GM19324 (cell line): Measurements from ENCODE around the gene LYZL6.
"Not testable (repeated sequence)": the region's sequence is repeated elsewhere in the genome, so short reads cannot be mapped to it uniquely, and the experiment has no call there.

Experiments used
- ATAC-seq: cut with Tn5 transposase; IDR thresholded peaks from one replicate; pipeline ENCODE4 v1.9.1; 2021; ENCODE audit warnings: mild to moderate bottlenecking, moderate library complexity; ENCODE audit not compliant: unreplicated experiment, low FRiP score

Gene LYZL6

DNA sequence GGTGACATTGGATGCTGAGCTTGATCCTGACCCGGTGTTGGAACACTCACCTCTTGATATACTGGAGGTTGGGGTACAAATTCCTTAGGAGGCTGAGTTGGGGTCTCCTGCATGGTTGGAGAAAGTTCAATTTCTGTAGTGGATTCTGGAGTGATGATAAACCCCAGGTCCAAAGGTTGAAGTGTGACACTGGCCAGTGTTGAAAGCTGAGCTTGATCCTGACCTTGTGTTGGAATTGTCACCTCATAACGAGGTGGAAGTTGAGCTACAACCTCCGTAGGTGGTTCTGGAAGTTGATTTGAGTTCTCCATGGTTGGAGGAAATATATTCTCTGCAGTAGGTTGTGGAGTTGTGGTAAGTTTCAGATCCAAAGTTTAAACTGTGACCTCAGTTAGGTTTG lies 34.1 kb downstream of the LYZL6 start:
- no peak for ATAC-seq

DNA sequence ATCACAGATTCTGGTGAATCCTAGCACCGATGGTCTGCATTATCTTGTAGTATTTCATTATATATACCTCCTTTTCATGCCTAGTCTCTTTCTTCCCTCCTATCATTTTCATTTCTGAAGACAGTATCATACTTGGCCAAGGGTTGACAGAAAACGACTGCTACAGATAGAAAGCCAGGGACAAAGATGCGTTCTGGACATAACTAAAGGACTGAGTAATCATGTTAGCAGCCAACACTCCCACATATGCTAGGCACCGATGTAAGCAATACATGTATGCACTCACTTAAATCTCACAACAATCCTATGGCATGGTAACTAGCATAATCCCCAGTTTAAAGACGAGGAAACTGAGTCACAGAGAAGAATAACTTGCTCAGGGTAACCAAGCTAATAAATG lies 35.8 kb downstream of the LYZL6 start:
- no peak for ATAC-seq

DNA sequence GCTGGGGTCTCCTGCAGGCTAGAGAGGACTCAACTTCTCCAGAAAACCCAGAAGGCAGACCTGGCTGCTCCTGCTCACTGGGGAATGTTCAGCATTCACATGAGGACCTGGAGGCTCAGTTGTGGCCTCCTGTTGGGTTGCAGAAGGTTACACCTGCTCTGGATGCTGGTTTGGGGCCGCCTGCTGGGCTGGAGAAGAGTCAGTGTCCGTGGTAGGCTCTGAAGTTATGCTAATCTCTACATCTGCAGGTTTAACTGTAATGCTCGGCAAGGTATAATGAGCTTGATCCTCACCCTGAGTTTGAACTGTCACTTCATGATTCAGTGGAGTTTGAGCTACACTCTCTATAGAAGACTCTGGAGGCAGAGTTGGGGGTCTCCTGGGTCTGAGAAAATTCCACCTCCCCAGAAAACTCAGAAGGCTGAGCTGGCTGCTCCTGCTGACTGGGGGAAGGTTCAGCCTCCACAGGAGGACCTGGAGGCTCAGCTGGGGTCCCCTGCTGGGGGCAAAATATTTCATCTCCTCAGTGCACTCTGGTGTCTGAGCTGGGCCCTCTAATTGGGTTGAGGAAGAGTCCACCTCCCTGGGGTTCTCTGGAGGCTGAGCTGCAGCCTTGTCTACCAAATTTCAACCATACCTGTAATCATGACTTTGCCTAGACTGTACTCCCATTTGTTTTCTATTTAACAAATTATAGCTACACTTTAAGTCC lies 36.4 kb downstream of the LYZL6 start:
- ATAC-seq, result no peak

DNA sequence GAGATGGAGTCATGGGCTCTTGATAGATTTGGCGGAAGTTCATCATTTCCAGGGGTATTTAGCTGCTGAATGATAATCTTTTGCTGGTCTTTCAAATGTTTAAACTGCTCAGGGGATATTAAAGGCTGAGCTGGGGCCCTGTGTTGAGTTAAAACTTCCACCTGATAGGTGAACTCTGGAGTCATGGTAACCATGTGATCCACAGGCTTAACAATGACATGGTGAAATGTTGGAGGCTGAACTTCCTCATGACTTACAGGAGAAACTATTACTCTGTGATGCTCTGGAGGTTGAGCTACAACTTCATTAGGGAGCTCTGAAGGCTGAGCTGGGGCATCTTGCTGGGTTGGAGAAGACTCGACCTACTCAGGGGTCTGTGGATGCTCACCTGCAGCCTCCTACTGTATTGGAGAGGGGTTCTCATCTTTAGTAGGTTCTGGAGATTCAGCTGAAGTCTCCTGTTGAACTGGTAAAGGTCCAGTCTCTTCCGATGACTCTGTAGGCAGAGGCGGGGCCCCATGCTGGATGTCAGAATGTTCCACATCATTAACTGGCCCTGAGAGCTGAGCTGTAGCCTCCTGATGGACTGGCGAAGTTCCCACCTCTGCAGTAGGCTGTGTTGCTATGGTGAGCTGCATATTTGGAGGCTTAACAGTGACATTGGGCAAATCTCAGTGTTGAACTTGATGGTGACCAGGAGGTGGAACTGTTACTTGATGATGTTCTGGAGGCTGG lies 37.2 kb downstream of the LYZL6 start:
- ATAC-seq, result no peak

DNA sequence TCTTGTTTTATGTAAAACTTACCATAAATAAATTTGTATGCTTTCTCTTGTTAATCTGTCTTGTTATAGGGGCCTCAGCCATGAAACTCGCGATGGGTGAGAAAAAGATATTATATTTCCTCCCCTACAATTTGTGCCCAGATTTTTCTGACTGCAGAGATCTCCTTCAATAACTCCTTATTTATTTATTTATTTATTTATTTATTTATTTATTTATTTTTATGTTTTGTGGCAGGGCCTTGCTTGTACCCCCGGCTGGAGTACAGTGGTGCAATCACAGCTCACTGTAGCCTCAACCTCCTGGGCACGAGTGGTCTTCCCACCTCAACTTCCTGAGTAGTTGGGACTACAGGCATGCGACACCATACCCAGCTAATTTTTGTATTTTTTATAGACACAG lies 40.1 kb downstream of the LYZL6 start:
- ATAC-seq, result no peak

DNA sequence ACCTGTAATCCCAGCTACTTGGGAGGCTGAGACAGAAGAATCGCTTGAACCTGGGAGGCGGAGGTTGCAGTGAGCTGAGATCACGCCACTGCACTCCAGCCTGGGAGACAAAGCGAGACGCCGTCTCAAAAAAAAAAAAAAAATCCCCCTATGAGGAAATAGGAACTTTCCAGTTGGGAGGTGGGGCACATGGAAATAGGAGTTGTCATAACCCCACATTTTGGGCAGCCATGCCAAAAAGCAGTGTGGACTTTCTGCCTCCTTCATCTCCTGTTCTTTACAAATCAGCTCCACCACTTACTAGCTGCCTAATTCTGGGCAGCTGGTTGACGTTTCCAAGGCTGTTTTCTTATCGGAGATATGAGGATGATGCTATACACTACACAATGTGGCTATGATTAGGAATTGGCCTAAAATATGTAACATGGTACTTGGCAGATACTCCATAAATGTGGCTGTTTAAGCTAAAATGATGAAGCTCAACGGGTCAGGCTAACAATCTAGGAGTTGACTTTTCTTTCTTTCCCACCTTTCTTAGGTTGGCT lies 41.8 kb downstream of the LYZL6 start:
- no peak for ATAC-seq

DNA sequence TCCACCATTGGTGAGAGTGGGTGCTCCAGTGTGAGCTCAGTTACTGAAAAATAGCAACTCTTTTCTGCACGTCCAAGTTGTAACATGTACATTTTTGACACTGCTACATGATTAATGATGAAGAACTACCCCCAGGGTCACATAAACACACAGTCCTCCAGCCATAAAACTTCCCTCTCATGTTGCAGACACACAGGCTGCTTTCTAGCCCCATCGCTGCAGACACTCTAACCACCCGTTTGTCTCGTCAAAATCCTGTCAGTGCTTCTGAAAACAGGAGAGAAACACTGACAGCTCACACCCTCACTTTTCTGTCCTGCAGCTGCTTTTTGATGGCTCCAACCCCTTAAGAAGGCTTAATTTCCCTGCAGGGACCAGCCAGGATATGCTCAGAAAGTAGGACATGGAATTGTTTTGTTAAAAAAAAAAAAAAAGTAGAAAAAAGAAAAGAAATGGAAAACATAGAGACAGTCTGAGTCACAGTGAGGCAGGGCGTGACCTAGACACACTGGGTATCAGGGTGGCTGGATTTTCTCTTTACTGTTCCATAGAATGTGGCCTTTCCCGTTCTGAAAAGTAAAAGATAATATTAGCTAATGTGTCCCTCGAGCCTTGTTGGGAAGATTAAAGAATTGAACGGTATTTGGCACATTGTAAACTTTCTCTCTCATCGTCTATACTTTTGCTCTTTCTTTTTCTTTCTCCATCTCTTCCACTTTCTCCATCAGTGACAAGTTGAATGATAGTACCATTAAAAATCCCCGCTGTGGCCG lies 42.6 kb downstream of the LYZL6 start:
- ATAC-seq, result no peak

DNA sequence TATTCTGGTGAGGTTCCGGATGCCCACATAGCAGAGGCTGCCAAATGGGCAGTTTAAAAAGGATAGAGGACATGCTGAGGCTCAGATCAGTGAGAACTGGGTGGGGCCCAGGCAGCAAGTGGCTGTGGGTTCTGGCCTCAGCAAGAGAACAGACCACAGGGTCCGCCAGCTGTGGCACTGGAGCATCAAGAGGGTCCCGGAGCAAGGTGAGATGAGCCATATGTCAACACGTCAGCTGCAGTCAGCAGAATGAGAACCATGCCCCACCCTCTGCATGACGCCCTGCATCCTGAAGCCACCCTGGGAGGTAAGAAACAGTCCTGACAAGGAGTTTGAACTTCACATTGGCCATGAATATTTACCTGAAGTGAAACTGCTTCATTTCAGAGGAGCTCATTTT lies 43.2 kb downstream of the LYZL6 start:
- ATAC-seq, result no peak

DNA sequence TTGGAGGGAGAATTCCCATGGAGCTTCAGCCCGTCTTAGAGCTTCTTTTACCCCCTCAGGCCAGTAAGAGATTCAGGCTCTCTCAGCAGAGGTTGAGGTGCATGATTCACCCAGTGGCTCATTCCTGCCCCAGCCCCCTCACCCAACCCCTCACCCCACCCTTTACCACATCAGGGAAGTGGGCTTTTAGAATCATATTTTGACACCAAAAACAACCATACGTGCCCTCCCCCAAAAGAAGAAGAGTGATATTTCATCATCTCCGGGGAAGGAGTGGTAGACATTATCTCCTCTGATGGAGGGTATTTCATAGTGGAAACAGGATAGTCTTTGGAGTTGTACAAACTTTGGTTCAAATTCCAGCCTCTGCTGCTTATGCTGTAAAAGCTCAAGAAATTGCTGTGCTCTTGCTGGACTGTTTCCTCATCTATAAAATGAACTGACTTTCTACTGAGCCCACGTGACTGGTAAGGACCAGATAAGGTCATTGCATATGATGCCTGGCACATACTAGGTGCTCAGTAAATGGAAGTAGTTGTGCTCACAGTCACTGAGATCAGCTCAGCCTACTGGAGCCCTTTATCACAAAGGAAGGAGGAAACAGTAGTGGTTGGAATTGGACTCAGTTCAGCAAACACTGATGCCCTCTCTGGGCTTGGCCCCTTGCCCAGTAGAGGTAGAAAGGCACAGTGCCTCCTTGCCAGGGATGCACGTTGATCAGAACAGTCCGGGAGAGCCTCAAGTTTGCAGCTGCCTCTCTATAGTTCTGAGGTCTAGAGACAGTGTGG lies 45.0 kb downstream of the LYZL6 start:
- ATAC-seq, result no peak

DNA sequence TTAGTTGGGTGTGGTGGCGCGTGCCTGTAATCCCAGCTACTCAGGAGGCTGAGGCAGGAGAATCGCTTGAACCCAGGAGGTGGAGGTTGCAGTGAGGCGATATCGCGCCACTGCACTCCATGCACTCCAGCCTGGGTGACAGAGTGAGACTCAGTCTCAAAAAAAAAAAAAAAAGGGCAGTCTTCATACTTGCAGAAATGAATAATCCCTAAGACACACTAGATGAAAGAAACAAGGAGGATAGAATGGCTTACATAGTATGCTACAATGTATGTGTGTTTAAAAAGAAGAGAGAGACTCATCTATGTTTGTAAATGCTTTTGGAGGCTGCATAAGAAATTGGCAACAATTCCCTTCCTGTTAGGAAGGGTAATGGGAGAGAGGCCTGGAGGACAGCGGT lies 45.7 kb downstream of the LYZL6 start:
- ATAC-seq, result not testable (repeated sequence)

DNA sequence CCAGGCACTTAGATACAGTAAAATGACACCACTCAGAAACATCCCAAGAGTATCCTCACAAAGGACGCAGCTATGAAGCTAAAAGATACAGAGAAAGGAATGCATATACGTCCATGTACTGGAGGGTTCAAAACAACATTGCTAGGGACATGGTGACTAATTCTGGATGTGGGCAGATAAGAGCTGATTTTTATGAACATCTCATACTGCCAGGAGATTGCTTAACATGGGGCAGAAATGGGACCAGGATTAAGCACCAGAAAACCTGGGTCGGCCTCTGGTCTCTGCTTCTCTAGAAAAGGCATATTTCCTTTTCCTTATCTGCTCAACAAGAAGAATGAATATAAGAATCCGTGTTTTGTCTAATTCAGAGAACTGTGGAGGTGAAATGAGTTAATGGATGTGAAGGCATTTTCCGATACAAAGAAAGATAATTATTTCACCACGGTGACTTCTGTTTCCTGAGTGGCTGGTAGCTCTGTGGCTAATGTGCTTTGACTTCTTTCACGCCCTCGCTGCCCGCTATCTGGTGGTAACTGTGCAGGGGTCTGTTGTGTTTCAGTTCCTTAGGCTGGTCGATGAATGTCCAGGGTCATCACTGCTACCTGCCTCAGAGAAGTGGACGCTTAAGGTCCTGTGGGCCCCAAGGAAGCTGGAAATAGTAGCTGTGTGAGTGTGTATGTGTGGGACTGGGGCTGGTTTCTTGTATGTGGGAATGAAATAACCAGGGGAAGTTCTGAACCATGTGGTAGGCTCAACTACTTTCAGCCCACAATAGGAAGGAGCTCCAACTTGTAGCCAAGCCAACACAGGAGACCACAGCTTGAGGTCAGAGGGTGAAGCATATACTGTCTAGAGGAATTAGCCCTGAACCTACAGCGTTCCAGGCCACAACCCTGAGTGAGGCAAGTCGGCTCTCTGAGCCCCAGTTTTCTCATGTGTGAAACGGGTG lies 47.6 kb downstream of the LYZL6 start:
- ATAC-seq, result no peak

DNA sequence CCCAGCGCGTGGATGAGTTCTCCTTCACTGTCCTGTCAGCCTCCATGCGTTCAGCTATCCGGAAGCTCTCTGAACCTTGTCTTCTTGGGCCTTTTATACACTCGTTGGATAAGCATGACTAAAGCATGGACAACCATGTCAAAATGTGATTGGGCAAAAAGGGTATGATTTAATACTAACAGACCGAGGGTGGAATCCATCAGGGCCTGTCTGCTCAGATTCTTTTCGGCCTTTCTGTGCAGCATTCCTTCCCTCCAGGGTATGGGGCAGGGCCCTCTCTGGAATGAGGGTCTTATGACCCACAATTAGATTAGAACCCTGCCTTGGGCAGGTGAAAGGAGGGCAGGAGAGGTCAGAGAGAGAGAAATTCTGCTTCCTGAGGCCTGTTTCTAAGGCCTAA lies 49.3 kb downstream of the LYZL6 start:
- no peak for ATAC-seq

DNA sequence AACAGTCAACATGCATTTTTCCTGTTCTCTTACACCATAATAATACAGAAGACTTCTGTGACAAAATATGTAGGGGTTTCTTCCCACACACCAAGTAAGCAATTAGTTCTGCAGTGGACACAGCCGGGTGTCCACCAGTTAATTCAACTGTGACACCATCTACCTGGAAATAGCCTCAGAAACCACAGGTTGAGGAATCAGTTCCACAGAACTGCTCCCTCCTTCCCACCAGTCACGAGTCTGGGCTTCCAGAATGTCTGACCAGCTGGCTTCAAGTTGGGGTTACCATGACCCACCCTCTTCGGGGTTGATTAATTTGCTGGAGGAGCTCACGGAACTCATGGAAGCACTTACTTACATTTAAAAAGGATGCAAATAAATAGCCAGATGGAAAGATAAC lies 49.8 kb downstream of the LYZL6 start:
- no peak for ATAC-seq

DNA sequence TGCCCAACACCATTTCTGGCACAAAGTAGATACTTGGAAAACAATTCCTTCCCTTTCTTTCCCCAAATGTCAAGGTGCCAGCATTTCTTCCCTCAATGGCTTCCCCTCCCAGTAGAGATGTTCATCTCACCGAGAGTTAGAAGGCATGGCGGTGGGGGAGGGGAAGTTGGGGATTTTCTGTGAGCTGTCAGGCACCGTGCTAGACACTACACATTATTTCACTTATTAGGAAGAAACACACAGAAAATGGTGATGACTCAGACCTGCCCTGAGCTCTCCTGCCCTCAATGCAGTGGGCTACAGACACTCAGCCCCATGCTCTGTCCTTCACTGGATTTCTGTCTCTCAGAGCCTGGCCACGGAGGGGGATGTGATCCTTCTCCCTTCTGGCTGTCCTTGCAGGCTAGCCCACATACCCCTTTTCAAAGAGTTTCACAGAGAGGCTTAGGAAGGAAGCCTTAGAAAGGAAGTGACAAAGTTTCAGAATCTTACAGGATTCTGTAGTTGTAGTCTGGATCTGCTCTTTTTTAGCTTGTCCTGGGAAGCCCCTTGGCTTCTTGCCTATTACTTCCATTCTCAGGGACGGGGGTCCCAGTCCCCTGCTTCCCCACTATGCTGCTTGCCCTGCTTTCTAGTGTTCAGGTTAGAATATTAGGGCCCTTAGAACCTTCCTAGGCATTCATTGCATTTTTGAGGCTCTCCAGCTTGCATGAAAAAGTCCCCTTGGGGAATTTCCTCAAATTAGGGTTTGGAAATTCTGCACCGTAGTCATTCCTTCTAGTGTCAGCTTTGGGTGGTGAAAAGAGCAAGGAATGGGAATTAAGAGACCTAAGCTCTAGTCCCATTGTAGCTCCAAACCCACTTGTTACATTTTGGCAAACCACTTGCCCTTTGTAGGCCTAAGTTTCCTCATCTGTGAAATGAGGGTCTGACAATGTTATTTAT lies 51.1 kb downstream of the LYZL6 start:
- no peak for ATAC-seq

DNA sequence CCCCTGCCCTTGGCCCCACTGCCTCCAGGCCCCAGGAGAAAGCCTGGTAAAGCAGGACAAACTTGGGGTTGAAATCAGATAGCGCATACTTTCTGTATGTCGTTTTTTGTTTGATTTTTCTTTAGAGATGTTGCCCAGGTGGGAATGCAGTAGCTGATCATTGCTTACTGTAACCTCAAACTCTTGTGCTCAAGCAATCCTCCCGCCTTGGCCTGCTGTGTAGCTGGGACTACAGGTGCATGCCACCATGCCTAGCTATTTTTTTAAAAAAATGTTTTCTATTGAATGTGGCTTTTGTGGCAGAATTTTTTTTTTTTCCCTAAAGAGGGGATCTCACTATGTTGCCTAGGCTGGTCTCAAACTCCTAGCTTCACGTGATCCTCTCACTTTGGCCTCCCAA lies 52.2 kb downstream of the LYZL6 start:
- ATAC-seq, result no peak

DNA sequence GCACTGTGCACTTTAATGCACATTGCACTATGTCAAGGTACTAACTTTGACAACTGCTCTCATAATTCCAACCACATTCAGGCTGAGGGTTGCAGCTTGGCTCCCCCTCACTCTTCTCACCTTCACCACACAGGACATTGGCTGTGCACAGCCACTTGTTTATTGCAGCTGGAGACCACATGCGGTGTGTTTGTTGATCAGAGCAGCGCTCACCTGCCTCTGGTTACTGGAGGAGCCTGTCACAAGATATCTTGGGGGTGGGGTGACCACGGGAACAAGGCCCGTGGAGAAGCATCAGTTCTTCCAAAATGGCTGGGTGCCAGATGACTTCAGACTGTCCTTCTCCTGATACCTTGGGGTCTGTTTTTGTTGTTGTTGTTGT lies 52.7 kb downstream of the LYZL6 start:
- ATAC-seq, result peak; percentile 53

DNA sequence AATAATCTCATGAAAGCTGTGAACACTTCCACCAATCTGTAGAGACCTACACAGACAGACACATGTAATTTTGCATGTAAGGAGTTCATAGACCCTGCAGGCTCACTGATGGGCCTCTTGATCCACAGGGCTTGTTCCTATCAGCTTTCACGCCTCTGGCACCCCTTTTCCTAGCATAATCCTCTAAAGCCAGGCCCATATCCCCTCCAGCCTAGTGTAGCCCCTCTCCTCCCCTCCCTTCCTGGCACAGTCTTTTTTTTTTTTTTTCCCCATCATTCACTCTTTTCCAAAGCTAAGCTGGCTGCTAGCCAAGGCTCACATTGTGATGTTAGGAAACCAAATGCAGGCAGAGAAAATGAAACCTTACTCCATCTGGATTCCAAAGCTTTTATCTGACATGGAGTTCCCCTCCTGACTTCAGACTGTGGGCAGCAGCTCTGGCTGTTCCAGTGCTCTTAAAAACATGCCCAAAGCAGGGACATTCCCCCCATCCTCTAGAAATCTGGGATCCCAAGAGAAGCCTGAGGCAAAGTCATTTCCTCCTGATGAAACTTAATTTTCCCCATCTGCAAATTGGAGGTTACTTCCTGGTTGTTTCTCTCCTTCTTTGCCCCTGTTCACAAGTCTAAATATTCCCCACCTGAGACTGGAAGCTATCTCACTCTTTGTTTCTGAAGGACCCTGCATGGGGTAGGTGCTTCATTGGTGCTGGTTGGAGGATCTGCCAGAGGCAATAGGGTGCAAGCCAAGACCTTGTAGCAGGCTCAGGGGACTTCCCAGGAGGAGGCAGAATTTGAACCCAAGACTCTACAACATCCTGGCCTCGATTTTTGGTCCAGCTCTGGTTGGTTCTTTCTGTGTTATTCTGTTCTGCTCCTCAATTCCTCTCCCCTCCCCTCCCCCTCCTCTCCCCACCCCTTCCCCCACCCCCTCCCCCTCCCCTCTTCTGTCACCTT lies 53.4 kb downstream of the LYZL6 start:
- ATAC-seq, result no peak
